K562 (cell line): ENCODE measurements around the gene CRADD. TPM values are rescaled to one million over a fixed set of nuclear protein-coding genes. Genes with fewer than 3 reads are reported as not detected.

Experiments used
- BACH1 ChIP-seq: fragments of 200-800 bp; sonication (Bioruptor generic); IDR thresholded peaks from 2 replicates; pipeline ENCODE4 v1.6.1; 2016; ENCODE audit warnings: missing genetic modification characterization, missing compliant biosample characterization
- COPS2 ChIP-seq: fragments of 450-650 bp; conservative IDR thresholded peaks from 2 replicates; pipeline ENCODE4 v1.6.1; 2016; ENCODE audit warnings: mild to moderate bottlenecking, moderate library complexity
- DPF2 ChIP-seq: fragments of 450-650 bp; IDR thresholded peaks from 2 replicates; pipeline ENCODE4 v1.6.1; 2016
- GTF2F1 ChIP-seq: IDR thresholded peaks from 2 replicates; pipeline ENCODE4 v1.6.1; 2011; ENCODE audit warnings: low read depth, low read length, improper control_type of control experiment
- HDGF ChIP-seq: fragments of 450-650 bp; IDR thresholded peaks from 2 replicates; pipeline ENCODE4 v1.6.1; 2016
- ILF3 ChIP-seq: fragments of 450-650 bp; IDR thresholded peaks from 2 replicates; pipeline ENCODE4 v1.6.1; 2018; ENCODE audit warnings: antibody characterized with exemption, mild to moderate bottlenecking, moderate library complexity, borderline replicate concordance
- KAT8 ChIP-seq: fragments of 450-650 bp; IDR thresholded peaks from 2 replicates; pipeline ENCODE4 v1.6.1; 2016; ENCODE audit warnings: low read depth, mild to moderate bottlenecking
- KHSRP ChIP-seq: fragments of 450-650 bp; IDR thresholded peaks from 2 replicates; pipeline ENCODE4 v1.6.1; 2017
- KLF10 ChIP-seq: fragments of 250-450 bp; sonication (Bioruptor Pico); IDR thresholded peaks from 2 replicates; pipeline ENCODE4 v1.6.1; 2021; ENCODE audit warnings: matching md5 sums
- L3MBTL2 ChIP-seq: fragments of 450-650 bp; IDR thresholded peaks from 2 replicates; pipeline ENCODE4 v1.6.1; 2016; ENCODE audit warnings: mild to moderate bottlenecking, moderate library complexity
- NCOA1 ChIP-seq: fragments of 450-650 bp; IDR thresholded peaks from 2 replicates; pipeline ENCODE4 v1.6.1; 2016; ENCODE audit warnings: low read depth
- NR2C1 ChIP-seq, 2 experiments: fragments of 450-650 bp; IDR thresholded peaks; 2 replicates each; pipeline ENCODE4 v1.6.1; 2017; ENCODE audit warnings: mild to moderate bottlenecking in 2 of 2, antibody characterized with exemption in 1 of 2, inconsistent platforms in 1 of 2, missing compliant biosample characterization in 1 of 2, missing genetic modification characterization in 1 of 2
- NR3C1 ChIP-seq: sonication (generic); formaldehyde crosslinking; IDR thresholded peaks from 2 replicates; pipeline ENCODE4 v1.8.1; 2022; ENCODE audit warnings: missing genetic modification reagents
- PCBP2 ChIP-seq: fragments of 200-400 bp; formaldehyde crosslinking; IDR thresholded peaks from 2 replicates; pipeline ENCODE4 v1.6.1; 2018; ENCODE audit warnings: low read length, low read depth, mild to moderate bottlenecking, moderate library complexity; ENCODE audit not compliant: poor library complexity, severe bottlenecking
- PHF8 ChIP-seq: fragments of 200-600 bp; sonication (generic); IDR thresholded peaks from 2 replicates; pipeline ENCODE4 v1.6.1; 2012; ENCODE audit warnings: mixed run types, mild to moderate bottlenecking, inconsistent platforms, low read length, moderate library complexity, borderline replicate concordance
- RBM15 ChIP-seq: fragments of 200-400 bp; formaldehyde crosslinking; IDR thresholded peaks from 2 replicates; pipeline ENCODE4 v1.6.1; 2018; ENCODE audit warnings: mild to moderate bottlenecking, low read length, moderate library complexity; ENCODE audit not compliant: insufficient read depth
- SMARCE1 ChIP-seq: fragments of 450-650 bp; IDR thresholded peaks from 2 replicates; pipeline ENCODE4 v1.7.1; 2016; ENCODE audit warnings: mild to moderate bottlenecking
- SOX6 ChIP-seq: fragments of 450-650 bp; IDR thresholded peaks from 2 replicates; pipeline ENCODE4 v1.6.1; 2014; ENCODE audit warnings: mild to moderate bottlenecking
- SRSF9 ChIP-seq: fragments of 200-400 bp; formaldehyde crosslinking; IDR thresholded peaks from 2 replicates; pipeline ENCODE4 v1.6.1; 2017; ENCODE audit warnings: low read depth, low read length, borderline replicate concordance
- ZNF561 ChIP-seq: fragments of 450-650 bp; formaldehyde crosslinking; conservative IDR thresholded peaks from 2 replicates; pipeline ENCODE4 v1.4.0; 2020; ENCODE audit warnings: mild to moderate bottlenecking, moderate library complexity
- ZNF695 ChIP-seq: fragments of 450-650 bp; formaldehyde crosslinking; IDR thresholded peaks from 2 replicates; pipeline ENCODE4 v1.4.0; 2020; ENCODE audit warnings: mild to moderate bottlenecking, moderate library complexity
- ZSCAN32 ChIP-seq: fragments of 450-650 bp; formaldehyde crosslinking; IDR thresholded peaks from 2 replicates; pipeline ENCODE4 v1.4.0; 2020; ENCODE audit warnings: mild to moderate bottlenecking, moderate library complexity
- polyA plus RNA-seq, 8 experiments: library from polyadenylated mRNA; depleted of rRNA in 4 of 8; stranded (reverse) in 5 of 8; unstranded in 3 of 8; fragments of >200 nt; fragmentation: Nextera tagmentation in 2 of 8; fragmentation: Illumina TruSeq in 1 of 8; extraction: Ambion mirVana in 2 of 8; extraction: Trizol in 1 of 8; gene quantifications; 2 replicates each; pipeline versions ENCODE4 v1.2.1 to v1.2.3, GENCODE V29; 2011 to 2014; ENCODE audit warnings: inconsistent platforms in 1 of 8, missing spikeins in 1 of 8
- total RNA-seq, 7 experiments: library from RNA; depleted of rRNA in 6 of 7; stranded (reverse); fragments of >200 nt in 6 of 7; fragmentation: Illumina TruSeq in 2 of 7; extraction: Trizol in 2 of 7; gene quantifications; 2 replicates each; pipeline versions ENCODE4 v1.2.1 to v1.2.3, GENCODE V29; 2011 to 2021; ENCODE audit warnings: low replicate concordance in 1 of 7
- TF ChIP-seq, protein P1 (sequence below): fragments of 250-450 bp; sonication (Bioruptor Pico); IDR thresholded peaks from 2 replicates; pipeline ENCODE4 v1.5.0; 2021
- TF ChIP-seq, protein P2 (sequence below): fragments of 250-450 bp; sonication (Bioruptor Pico); IDR thresholded peaks from 2 replicates; pipeline ENCODE4 v1.9.0; 2021; ENCODE audit warnings: mild to moderate bottlenecking, inconsistent platforms
- TF ChIP-seq, protein P3 (sequence below): sonication (generic); formaldehyde crosslinking; IDR thresholded peaks from 2 replicates; pipeline ENCODE4 v1.8.1; 2023; ENCODE audit warnings: mild to moderate bottlenecking, missing genetic modification reagents

Gene CRADD
- total and polyA plus RNA-seq, 9 of the 15 experiments (the other 6 are each of a cell fraction or from before 2014, with no cell fraction given): 20.5 to 41.1 (median 25.9) TPM

GRCh38 chr12:93706387-93706786 lies 29.2 kb downstream of the CRADD start (continued):
- no peak for TF ChIP-seq NR2C1 (IDR thresholded peaks at IDR 0.05)
- TF ChIP-seq NR2C1 (tag; IDR thresholded peaks at IDR 0.05): no peak
- TF ChIP-seq HDGF: no peak
- TF ChIP-seq L3MBTL2: no peak
- TF ChIP-seq, protein P1, sequence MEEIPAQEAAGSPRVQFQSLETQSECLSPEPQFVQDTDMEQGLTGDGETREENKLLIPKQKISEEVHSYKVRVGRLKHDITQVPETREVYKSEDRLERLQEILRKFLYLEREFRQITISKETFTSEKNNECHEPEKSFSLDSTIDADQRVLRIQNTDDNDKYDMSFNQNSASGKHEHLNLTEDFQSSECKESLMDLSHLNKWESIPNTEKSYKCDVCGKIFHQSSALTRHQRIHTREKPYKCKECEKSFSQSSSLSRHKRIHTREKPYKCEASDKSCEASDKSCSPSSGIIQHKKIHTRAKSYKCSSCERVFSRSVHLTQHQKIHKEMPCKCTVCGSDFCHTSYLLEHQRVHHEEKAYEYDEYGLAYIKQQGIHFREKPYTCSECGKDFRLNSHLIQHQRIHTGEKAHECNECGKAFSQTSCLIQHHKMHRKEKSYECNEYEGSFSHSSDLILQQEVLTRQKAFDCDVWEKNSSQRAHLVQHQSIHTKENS (CRISPR knock-in tag): no peak
- no peak for TF ChIP-seq ZNF695 (CRISPR knock-in tag)
- no peak for TF ChIP-seq GTF2F1
- TF ChIP-seq SOX6: peak; percentile 33; the same call in 1 of the 2 replicates
- TF ChIP-seq SMARCE1: peak; percentile 40; the same call in 1 of the 2 replicates
- no peak for TF ChIP-seq ZNF561 (CRISPR knock-in tag)
- TF ChIP-seq COPS2: no peak
- TF ChIP-seq KHSRP: no peak
- TF ChIP-seq, protein P2, sequence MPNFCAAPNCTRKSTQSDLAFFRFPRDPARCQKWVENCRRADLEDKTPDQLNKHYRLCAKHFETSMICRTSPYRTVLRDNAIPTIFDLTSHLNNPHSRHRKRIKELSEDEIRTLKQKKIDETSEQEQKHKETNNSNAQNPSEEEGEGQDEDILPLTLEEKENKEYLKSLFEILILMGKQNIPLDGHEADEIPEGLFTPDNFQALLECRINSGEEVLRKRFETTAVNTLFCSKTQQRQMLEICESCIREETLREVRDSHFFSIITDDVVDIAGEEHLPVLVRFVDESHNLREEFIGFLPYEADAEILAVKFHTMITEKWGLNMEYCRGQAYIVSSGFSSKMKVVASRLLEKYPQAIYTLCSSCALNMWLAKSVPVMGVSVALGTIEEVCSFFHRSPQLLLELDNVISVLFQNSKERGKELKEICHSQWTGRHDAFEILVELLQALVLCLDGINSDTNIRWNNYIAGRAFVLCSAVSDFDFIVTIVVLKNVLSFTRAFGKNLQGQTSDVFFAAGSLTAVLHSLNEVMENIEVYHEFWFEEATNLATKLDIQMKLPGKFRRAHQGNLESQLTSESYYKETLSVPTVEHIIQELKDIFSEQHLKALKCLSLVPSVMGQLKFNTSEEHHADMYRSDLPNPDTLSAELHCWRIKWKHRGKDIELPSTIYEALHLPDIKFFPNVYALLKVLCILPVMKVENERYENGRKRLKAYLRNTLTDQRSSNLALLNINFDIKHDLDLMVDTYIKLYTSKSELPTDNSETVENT (CRISPR knock-in tag): no peak
- no peak for TF ChIP-seq NR3C1 (CRISPR knock-in tag)
- no peak for TF ChIP-seq PHF8
- TF ChIP-seq DPF2: peak; percentile 66
- TF ChIP-seq, protein P3, sequence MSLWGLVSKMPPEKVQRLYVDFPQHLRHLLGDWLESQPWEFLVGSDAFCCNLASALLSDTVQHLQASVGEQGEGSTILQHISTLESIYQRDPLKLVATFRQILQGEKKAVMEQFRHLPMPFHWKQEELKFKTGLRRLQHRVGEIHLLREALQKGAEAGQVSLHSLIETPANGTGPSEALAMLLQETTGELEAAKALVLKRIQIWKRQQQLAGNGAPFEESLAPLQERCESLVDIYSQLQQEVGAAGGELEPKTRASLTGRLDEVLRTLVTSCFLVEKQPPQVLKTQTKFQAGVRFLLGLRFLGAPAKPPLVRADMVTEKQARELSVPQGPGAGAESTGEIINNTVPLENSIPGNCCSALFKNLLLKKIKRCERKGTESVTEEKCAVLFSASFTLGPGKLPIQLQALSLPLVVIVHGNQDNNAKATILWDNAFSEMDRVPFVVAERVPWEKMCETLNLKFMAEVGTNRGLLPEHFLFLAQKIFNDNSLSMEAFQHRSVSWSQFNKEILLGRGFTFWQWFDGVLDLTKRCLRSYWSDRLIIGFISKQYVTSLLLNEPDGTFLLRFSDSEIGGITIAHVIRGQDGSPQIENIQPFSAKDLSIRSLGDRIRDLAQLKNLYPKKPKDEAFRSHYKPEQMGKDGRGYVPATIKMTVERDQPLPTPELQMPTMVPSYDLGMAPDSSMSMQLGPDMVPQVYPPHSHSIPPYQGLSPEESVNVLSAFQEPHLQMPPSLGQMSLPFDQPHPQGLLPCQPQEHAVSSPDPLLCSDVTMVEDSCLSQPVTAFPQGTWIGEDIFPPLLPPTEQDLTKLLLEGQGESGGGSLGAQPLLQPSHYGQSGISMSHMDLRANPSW (CRISPR knock-in tag): no peak
- TF ChIP-seq BACH1 (tag): no peak
- no peak for TF ChIP-seq PCBP2
- no peak for TF ChIP-seq ZSCAN32 (CRISPR knock-in tag)
- TF ChIP-seq RBM15: no peak
- TF ChIP-seq KAT8: no peak
- TF ChIP-seq KLF10: no peak
- TF ChIP-seq NCOA1: no peak
- TF ChIP-seq ILF3: no peak
- TF ChIP-seq SRSF9: no peak
